IPS-18c (cell line): ENCODE measurements around the gene PCNX2.
"Not testable (repeated sequence)": the region's sequence is repeated elsewhere in the genome, so short reads cannot be mapped to it uniquely, and the experiment has no call there.

Experiments
- H3K4me3 ChIP-seq: 2 replicates; pipeline ENCODE4 v1.7.0; 2013; ENCODE audit warnings: low read depth, mild to moderate bottlenecking, low read length, moderate library complexity; ENCODE audit not compliant: insufficient read depth
- H3K9me3 ChIP-seq: one replicate; pipeline ENCODE4 v1.6.1; 2013; ENCODE audit warnings: mild to moderate bottlenecking, low read length, moderate library complexity; ENCODE audit not compliant: control insufficient read depth, insufficient read depth

PCNX2 gene

DNA sequence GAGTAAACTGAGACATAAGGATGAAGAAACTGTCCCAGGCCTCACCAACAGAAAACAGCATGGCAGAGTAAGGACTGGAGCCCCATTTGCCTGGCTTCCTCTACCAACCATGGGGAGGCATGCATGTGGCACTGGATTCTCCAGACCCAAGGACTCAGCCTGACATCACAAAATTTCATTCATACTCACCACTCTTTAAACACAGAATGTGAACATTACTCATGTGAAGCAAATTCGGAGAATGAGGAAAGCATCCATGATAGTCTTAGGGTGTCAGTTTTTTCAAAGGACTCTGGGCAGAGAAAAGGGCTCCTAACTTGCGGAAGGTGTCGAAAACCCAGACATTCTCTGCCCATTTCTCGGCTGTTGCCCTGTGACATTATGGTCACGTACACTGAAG lies 83.9 kb downstream of the PCNX2 start:
- no peaks in the 10 kb centered on the region for H3K9me3 ChIP-seq
- no peak overlapping the region for H3K4me3 ChIP-seq

- Histone ChIP-seq H3K4me3 (no peak overlapping the region), H3K9me3 (no peaks in the 10 kb centered on the region)
These were observed 84.4 kb downstream of the PCNX2 start for GRCh38 chr1:233211106-233211505.

DNA sequence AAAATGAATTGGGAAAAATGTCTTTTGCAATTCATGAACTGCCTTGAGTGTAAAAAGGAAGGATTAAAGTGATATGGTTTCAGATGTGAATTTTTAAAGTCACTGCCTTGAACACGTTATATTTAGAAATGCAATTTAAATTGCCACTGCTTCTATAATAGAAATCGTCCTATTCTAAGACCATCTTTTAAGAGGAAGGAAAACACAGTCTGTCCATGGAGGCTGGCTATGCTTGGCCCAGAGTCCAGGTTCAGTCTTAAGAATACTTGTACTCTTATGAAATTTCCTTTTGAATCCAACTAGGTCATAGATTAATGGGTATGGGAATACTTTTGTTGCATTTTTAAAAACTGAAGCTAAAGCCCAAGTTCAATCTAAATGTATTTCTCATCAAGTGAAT lies 86.0 kb downstream of the PCNX2 start:
- Histone ChIP-seq H3K4me3 (no peak overlapping the region), H3K9me3 (no peaks in the 10 kb centered on the region)

DNA sequence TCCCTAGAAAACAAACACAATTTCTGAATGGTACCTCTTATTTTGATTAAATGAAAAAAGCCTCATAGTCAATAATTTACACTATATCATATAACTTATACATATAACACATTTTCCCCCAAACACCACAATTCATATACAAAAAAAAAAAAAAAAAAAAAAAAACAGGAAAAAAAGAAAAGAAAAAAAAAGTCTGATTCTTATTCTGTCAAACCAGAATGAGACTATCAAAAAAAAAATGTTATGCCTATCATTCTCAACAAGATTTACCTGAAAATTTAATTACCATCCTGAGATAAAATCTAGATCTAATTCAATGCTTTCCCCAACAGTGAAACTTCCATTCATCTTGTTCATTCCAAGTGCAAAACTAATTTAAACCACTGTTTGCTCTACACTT lies 86.8 kb downstream of the PCNX2 start:
- H3K4me3 ChIP-seq, result no peak overlapping the region
- no peaks in the 10 kb centered on the region for H3K9me3 ChIP-seq

GRCh38 chr1:233197940-233198339 lies 97.6 kb downstream of the PCNX2 start:
- Histone ChIP-seq H3K9me3 (no peaks in the 10 kb centered on the region), H3K4me3 (no peak overlapping the region)

DNA sequence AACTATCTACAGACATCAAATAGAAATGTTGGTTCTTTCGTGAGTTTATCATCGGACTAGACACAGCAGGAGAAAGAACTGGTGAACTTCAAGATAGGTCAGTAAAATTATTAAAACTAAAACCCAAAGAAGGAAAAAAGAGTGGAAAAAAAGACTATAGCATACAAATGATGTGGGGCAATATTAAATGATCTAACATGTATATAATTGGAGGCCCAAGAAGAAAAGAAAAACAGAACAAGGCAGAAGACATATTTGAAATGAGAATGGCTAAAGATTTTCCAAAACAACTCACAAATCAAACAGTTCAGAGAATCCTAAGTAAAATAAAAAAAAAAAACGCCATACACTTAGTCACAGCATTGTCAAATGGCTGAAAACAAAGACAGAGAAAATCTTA lies 101.8 kb downstream of the PCNX2 start:
- H3K9me3 ChIP-seq, result no peaks in the 10 kb centered on the region
- H3K4me3 ChIP-seq, result no peak overlapping the region

DNA sequence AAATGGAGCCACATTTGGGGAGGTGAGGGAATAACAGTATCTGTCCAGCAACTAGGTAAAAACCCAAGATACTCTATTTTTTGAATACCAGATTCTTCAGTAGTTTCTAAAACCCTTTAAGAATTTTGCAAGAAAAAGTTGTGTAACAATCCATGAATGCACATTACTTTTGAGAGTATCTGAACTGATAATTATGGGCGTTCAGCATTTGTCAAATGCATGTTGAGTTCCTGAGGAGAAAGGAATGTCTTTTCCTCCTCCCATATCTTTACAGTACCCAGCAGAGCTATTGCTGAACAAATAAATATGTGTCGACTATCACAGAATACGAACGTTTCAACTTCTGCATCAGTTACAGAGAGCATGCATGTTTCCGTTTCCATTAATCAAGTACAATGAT lies 104.5 kb downstream of the PCNX2 start:
- no peaks in the 10 kb centered on the region for H3K9me3 ChIP-seq

GRCh38 chr1:233189526-233189925 lies 106.0 kb downstream of the PCNX2 start:
- Histone ChIP-seq H3K4me3 (no peak overlapping the region), H3K9me3 (no peaks in the 10 kb centered on the region)

More for the DNA sequence above, 104.5 kb downstream of the PCNX2 start:
- H3K4me3 ChIP-seq, result no peak overlapping the region

GRCh38 chr1:233188061-233188460 lies 107.5 kb downstream of the PCNX2 start:
- Histone ChIP-seq H3K9me3 (no peaks in the 10 kb centered on the region), H3K4me3 (no peak overlapping the region)

DNA sequence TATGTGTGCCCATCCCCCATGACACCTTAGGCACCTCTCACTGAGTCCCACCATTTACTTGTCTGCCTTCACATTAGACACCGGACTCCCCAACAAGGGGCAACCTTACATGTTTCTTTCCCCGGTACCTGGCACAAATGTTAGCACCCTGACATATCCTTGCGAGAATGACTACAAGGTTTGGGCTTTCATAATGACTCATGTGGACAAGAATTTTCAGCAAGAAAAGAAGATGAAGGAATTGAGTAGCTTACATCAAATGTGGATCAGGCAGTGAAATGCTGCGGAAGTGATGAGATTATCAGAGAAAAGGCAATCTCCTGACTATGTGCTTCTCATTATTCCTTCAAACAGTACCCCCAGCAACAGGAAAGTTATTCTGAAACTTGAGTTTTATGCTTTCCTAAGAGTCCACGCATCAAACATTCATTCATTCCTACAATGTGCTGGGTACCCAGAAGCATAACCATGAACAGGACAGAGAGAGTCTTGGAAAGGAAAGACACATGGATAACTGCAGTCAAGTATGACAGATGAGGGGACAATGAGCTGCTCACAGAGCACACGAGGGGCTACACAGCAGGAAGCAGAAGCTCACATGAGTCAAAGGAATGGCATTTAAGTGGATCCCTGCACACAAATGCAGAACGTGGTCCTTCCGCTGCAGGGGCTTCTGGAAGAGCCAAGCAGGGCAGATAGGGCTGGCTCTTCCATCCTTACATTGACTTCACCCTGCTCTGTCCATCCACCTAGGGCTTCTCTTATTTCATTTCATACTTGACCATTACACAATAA lies 112.1 kb downstream of the PCNX2 start:
- Histone ChIP-seq H3K4me3 (no peak overlapping the region), H3K9me3 (no peaks in the 10 kb centered on the region)

DNA sequence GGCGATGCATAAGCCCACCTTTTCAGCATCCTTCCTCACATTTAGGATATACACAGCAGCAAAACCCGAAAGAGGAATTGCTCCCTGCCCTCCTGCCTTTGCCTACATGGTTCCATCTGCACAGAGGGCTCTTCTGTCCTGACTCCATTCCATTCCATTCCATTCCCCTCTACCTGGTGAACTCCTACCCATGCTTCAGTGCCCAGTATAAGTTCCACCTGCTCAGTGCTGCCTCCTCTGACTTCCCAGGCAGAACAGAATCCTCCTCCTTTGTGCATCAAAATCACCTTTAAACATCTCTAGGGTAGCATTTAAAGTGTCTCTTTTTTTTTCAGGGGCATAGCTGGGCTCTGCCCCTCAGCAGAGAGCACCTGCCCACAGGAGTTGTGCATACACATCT lies 112.9 kb downstream of the PCNX2 start:
- no peak overlapping the region for H3K4me3 ChIP-seq
- H3K9me3 ChIP-seq, result no peaks in the 10 kb centered on the region

- H3K4me3 ChIP-seq, result no peak overlapping the region
- H3K9me3 ChIP-seq, result no peaks in the 10 kb centered on the region
These were observed 114.7 kb downstream of the PCNX2 start for GRCh38 chr1:233180641-233181364.

DNA sequence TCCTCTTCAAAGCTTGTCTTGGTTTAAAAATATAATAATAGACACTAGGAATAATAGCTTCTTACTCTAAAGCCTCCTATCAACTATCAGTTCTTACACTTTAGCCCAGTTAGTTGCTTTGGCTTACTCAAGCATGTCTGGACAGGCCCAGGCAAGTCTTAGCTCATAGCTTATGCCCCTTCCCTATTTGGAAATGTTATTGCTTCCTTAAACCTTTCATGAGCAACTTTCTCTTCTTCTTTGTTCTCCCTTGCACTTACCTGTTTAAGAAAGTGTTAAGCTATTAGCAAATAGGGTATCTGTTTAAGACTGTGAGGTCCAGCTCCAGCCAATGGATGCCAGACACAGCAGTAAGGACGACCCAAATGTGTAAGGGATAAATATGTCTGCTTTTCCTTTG lies 115.9 kb downstream of the PCNX2 start:
- not testable (repeated sequence) for H3K4me3 ChIP-seq, H3K9me3 ChIP-seq

DNA sequence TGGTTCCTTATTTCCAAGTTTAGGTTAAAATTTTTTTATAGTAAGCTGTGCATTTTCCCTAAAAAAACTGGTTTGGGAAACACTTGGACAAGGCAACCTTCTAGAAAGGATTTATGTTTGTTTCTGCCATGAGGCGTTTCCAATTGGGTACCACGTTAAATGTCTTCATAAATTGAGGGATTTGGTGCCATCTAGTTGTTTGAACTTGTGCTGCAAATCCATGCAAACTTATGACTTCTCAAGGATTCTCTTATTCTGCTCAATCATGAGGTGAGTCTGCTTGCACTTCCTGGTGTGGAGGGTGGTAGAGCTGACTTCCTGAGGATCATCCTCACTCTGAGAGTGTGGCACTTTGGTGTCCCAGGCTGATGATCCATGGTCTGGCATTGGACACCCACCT lies 123.3 kb downstream of the PCNX2 start:
- no peaks in the 10 kb centered on the region for H3K9me3 ChIP-seq
- H3K4me3 ChIP-seq, result no peak overlapping the region

DNA sequence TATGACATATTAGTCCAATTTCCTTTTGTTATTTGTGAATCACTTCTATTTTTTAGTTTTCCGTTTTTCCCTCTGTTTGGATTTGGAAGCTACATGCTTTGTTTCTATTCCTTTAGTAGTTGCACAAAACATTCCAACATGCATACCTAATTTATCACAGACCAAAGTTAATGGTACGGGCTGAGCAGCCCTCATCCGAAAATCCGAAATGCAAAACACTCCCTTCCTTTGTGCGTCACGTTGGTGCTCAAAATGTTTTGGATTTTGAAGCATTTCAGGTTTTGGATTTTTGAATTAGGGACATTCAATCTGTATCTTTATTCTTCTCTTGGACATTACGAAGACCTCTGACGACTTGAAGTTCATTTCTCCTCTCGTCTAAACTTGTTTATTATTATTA lies 124.8 kb downstream of the PCNX2 start:
- H3K9me3 ChIP-seq, result no peaks in the 10 kb centered on the region
- H3K4me3 ChIP-seq, result no peak overlapping the region

DNA sequence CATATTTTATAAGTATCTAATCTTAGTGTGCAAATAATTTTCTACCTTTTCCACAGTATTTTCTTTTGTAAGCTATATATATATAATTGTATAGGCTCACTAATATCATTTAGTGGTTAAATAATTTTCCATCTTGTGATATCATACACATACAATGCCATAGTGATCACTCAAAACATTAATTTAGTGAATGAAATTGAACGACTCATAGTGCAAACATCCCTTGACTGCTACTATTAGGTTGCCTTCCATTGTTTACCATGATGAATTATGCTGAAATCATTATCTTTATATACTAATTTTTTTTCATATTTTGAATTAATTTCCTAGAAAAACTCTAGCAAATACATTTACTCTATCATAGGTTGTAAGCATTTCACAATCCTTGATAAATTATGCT lies 127.1 kb downstream of the PCNX2 start:
- no peak overlapping the region for H3K4me3 ChIP-seq
- no peaks in the 10 kb centered on the region for H3K9me3 ChIP-seq

GRCh38 chr1:233166896-233167295 lies 128.6 kb downstream of the PCNX2 start:
- Histone ChIP-seq H3K9me3 (no peaks in the 10 kb centered on the region), H3K4me3 (no peak overlapping the region)

- no peak overlapping the region for H3K4me3 ChIP-seq
- H3K9me3 ChIP-seq, result no peaks in the 10 kb centered on the region
These were observed 131.8 kb downstream of the PCNX2 start for GRCh38 chr1:233163696-233164095.
